HG03064 (cell line): ENCODE results near the gene PITPNB.

Experiments used
- ATAC-seq: cut with Tn5 transposase; IDR thresholded peaks from one replicate; pipeline ENCODE4 v1.9.1; 2021; ENCODE audit warnings: low read depth; ENCODE audit not compliant: unreplicated experiment

The PITPNB gene

DNA sequence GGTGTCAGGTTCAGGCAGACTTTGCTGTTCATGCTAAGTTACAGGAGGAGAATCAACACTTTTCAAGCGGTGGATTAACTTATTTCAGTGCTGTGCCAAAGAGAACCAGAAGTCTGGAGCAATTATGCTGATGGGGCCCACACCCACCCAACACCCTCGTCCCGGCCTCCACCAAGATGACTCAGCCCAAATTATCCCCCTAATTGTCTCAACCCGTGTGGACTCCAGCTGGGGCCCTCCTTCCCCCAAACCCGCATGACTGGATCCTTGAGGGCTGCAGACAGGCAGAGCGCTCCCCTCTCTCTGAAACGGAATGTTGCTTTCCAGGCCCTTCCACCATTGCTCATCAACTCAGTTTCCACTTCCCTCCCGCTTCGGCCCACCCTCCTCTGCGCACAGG is 82.9 kb downstream of the PITPNB start:
- no peak for ATAC-seq

DNA sequence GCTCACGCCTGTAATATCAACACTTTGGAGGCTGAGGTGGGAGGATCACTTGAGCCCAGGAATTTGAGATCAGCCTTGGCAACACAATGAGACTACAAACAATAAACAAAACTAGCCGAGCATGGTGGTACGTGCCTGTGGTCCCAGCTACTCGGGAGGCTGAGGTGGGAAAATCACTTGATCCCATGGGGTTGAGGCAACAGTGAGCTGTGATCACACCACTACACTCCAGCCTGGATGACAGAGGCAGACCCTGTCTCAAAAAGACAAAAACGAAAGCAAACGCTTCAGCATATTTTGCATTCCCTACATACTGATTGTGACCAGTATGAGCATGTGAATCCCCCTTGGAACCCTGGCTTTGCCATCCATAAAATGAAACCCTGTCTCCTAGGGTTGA is 83.6 kb downstream of the PITPNB start:
- ATAC-seq = no peak

DNA sequence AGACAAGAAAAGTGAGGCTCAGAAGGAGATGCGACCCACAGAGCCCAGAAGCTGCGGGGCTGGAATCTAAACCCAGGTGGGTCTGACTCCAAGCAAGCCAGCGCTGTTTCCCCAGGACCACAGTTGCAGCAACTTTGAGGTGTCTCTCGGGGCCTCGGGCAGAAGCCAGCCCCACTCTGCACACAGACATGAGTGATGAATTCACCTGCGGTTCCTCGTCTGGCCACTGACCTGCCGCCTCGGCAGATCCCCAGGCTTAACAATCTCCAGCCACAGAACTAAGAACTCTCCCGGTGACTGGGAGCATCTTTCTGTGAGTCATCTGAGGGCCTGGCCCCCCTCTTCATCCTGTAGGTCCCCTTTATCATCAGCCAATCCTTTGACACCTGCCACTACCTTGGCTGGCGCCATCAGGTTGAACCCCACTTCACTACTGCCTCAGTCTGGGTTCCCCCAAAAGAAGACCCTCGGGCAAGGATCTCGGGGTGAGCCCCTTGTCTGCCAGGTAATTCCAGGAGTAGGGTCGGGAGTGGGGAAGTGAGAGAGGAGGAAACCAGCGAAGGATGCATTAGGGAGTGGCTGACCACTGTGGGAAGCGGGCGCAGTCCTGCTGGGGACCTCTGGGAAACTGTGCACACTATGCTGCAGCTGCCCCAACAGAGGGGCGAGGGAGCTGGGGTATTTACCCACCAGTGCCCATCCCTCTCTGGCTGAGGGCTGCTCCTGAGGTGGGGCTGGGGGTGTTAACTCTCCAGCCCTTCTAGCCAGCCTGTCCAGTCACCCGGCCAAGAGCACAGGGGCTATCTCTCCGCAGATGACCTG is 84.5 kb downstream of the PITPNB start:
- no peak for ATAC-seq

DNA sequence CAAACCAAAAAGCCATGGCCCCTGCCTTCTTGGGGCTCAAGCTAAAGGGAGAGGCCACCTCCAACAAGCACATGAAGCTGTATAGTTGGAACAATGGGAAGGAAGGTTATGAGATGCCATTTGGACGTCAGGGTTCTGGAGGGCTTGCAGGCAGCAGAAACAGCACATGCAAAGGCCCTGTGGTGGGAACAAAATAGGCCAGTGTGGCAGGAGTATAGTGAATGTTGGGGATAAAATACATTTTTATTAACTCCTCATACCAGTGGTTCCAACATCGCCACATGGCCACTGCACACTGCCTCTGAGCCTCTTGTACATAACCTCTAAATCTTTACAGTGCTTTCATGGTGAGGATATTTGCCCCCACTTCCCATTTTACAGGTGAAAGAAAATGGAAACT is 85.3 kb downstream of the PITPNB start:
- no peak for ATAC-seq

DNA sequence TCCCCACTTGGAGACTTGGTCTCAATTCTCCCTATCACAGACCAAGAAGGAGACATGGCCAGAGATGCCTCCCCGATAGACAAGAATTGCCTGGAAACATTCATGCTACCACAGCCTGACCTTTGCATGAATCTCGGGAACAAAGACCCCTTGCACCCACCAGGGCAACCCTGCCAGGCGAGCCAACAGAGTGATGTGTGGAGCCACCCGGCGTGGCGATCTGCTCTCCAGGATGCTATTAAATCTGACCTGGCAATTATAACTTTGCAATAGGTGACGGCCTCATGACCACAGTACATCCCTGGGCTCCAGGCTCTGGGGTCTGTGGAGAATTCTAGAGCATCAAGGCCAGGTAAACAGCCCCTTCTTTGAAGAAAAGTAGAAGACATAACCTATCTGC is 86.5 kb downstream of the PITPNB start:
- no peak for ATAC-seq

DNA sequence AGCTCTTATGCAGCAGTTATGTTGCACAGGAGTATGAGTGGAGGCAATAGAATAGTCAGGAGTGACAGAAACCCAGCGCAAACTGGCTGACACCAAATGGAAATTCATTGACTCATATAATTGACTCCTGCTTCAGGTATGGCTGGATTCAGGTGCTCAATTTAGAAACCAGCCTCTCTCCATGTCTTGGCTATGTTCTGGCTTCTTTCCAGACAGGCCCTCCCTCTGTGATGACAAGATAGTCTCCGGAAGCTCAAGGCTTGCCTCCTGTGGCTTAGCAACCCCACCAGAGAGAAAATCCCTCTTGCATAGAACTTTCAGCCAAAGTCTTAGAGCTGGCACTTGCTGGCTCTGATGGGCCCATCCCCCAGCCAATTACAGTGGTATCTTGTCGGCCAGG is 89.4 kb downstream of the PITPNB start:
- ATAC-seq = no peak

DNA sequence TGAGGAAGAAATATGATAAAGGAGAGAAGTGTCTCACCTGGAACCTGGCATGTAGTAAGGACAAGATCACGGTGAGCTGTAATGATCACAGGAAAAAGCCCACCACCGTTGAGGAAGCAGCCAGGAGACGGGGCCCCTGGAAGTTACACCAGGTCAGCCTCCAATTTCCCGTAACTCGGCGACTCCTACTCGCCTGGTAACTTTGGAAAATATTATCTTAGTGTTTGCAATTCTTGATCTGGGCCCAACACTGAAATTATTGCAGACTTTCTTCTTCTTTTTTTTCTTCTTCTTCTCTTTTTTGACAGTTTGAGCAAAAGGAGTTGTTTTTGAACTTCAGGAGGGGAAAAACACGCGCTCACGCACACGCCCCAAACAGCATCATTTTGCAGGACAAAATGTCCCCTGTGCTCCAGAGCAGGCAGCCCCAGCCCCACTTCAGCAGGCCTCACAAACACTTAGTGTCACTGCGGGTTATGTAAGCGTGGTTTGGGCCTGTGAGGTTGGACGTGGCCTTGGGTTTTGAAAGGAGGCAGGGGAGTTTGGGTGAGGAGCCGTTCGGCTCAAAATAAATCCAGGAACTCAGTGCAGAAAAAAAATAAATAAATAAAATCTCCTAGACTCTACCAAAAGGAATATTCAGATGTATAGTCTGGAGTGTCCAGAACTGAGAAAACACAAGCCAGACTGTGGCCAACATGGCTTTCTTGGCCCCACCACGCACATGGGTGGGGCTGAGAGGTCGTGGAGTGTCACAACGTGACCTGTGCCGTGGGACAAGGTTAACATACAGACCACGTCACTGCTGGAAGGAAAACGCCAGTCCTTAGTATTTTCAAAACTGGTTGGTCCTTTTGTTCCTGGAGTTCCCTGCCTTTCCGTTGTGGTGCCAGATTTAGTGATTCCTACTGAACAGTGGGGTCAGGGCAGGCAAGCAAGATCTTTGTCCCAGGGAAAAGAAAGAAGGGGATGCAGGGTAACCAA is 91.2 kb downstream of the PITPNB start:
- no peak for ATAC-seq

DNA sequence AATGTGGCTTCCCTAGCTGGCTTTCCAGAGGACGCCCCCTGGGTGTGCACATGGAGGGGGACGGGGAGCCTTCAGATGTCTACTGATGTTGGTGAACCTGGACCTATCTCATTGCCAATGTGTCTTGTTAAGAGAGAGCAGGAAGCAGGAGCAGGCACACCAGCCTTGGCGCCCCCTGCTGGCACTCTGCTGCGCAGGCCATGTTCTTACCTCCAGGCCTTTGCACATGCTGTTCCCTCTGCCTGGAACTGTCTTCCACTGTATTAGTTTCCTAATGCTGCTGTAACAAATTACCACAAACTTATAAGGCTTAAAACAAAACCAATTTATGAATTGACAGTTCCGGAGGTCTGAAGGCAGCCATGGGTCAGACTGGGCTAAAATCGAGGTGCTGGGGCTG is 93.9 kb downstream of the PITPNB start:
- ATAC-seq = no peak

DNA sequence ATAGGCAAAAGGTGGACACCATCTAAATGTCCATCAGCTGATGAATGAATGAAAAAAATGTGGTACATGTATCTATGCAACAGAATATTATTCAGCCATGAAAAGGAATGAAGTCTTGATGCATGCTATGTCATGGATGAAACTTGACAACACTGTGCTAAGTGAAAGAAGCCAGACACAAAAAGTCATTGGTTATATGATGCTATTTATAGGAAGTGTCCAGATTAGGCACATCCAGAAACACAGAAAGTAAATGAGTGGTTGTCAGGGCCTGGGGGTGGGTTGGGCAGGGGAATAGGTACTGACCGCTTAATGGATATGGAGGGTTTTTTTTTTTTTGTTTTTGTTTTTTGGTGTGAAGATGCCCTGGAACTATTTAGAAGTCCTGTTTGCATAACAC is 95.8 kb downstream of the PITPNB start:
- ATAC-seq = no peak

DNA sequence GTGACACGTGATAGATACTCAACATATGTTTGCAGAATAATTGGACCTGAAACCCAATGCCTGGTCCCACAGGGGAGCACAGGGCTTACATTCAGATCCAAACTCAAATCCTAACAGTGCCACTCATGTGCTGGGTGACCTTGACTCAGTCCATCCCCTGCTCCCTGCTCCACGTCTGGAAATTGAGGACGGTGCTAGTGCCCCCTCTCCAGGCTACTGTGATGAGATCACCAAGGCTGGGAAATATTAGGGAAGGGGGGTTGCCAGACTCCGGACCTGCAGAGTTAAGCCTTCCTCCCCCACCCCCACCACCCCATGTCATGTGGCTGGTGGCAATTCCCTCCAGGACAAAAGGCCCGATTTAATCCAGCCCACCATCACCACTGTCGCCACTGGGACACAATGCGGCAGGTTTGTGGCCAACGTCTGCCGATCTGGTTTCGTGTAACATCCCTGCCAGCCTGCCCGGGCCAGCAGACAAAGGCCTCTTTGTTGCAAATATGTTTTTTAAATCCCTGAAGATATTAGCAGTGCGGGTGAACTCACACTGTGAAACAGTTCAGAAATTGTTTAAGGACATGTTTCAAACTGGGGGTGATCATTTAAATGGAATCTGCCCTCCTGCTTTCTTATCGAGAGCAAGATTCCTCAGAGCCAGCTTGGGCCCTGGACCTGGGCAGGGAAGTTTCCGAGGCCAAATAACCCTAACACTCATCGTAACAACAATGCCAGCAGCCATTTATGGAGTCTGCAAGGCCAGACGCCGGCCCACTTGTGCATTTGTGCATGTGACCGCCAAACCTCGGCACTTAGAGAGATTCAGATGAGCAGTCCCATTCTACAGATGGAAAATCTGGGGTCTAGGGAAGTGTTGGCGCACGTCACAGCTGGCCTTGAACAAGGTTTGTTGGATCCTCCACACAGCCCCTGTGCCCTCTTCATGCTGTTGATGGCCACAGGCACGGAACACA is 97.9 kb downstream of the PITPNB start:
- no peak for ATAC-seq

DNA sequence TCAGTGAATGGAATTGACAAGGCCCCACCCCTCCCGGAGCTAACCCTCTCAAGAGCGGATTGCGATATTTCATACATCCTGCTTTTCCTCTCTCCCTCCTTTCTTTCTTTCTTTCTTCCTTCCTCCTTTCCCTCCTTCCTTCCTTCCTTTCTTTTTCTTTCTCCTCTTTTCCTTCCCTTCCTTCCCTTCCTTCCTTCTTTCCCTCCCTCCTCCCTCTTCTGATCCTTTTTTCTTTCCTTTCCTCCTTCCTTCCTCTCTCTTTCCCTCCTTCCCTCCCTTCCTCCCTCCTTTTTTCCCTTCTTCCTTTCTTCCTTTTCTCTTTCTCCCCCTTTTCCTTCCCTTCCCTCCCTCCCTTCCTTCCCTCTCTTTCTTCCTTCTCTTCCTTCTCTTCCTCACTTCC is 102.5 kb downstream of the PITPNB start:
- no peak for ATAC-seq

DNA sequence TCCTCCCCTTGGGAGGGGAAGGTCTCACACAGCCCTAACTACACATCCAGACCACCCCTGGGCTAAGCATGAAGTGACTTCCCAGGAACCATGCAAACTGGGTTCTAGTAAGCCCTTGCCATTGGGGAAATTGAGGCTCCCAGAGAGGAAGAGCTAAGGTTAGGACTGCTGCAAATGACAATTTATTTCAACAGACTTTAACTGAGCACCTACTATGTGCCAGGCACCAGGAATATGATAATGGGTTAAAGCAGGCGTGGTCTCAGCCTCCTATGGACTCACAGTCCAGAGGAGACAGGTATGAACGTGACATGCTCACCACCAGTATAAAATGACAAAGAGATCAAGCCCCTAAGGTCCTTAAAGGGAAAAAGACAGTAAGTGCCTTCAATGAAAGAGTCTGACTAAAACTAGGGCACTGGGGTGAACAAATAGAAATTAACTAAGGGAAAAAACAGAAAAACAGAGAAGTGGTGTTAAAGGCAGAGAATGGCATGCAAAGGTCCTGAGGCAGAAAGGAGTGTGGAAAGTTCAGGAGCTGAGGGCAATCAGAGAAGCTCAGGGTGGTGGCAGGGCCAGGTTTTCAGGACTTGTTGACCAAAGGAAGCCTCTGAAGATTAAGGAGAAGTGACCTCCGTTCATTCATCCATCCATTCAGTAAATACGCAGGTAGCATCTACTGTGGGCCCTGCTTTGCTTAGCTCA is 103.1 kb downstream of the PITPNB start:
- no peak for ATAC-seq

DNA sequence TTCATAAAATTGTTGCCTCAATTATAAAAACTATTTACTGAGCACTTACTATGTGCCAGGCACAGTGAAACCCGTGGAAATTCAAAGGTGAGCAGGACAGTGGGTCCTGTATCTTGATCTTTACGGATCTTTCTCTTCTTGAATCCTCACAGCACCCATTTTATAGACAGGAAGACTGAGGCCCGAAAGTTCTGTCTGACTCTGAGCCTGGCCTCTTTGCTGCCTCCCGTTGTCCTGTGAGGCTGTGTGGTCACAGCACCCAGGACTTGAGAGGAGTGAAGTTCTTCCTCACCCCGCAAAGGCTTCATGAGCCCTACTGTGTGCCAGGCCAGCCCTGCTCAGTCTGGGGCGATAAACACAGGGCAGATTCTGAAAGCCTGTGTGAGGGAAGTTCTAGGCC is 104.1 kb downstream of the PITPNB start:
- ATAC-seq = no peak

DNA sequence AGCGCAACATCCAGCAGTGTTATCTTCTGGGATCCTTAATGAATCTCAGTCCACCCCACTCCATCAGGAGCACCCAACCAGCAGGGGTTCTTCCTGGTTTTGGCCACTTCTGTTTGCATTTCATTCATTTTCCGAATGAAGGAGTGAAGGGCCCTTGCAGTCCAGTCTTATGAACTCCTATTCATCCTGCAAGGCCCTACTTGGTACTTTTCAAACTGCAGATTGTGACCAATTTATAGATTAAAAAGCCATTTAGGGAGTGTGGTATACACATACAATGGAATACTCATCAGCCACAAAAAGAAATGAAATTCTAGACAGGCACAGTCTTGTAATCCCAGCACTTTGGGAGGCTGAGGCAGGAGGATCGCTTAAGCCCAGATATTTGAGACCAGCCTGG is 107.3 kb downstream of the PITPNB start:
- no peak for ATAC-seq

DNA sequence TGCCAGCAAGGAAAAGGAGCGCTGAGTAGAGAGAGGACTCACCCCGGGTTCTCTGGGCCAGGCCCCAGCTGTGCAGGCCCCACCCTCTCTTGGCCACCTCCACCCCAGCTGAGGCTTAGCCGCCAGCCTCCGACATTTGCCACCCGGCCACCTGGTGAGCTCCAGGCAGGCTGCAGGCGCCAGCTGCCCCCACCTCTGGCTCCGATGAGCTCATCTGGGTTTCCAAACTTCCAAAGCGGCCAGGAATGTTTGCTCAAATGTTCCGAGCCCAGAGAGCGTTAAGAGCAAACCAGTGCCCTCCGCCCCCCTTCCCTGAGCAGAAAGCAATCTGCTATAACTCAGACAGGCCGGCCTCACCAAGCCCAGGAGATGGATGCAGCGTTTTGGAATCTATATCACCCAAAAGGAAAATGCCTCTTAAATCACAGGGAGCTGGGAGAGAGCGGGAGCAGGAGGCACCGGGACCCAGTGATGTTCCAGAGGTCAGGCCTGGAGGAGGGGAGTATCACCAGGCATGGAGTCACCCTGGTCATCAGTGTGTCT is 108.4 kb downstream of the PITPNB start:
- no peak for ATAC-seq

DNA sequence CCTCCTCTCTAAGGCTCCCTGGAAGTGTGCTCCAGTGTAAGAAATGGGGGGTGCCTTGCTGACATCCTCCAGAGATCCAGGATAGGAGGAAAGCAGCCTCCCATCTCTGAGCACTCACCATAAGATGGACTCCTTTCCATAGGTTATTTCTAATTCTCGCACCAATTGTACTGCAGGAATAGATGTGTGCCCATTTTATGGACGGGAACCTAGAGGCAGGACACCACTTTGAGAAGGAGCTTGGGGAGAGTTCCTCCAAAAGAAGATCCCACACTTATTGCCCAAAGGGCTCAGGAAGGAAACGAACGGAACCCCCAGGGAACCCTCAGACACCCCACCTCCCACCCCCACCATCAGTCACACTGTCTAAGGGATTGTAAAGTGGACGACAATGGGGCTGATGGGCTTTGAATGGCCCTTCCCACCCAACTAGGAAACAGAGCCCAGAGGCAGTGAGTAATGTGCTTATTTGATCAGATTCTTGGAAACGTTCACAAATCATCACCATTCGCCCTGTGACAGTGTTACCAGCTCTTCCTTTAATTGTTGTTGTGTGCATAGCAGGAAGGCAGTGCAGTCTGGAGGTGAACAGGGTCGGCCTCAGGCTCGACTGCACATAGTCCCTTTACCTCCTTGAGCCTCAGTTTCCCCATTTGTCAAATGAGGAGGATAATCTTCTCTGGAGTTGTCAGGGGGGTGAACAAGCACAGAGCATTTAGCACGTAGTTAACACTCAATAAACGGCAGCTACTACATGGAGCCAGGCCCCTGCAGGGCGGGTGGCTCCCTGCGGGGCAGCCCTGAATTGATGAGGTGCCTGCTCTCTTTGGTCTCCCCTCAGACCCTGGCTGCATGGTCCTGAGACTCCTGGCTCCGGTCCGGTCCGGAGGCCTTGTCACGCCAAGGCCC is 109.1 kb downstream of the PITPNB start:
- ATAC-seq = no peak

DNA sequence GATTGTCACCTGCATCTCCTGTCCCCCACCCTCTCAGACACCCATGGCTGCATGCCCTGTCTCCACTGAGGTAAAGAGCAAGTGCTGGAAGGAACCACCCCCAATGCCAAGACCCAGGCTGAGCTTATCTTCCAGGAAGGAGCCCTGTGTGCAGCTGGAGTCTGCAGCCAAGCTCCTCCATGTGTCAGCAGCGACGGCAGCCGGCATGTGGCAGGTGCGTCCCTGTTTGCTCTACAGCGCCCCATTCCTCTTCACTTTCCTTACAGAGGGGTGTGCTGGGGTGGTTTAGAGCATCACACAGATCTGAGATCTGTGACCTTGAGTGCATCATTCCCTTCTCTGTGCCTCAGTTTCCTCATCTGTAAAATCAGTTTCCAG is 109.8 kb downstream of the PITPNB start:
- no peak for ATAC-seq

DNA sequence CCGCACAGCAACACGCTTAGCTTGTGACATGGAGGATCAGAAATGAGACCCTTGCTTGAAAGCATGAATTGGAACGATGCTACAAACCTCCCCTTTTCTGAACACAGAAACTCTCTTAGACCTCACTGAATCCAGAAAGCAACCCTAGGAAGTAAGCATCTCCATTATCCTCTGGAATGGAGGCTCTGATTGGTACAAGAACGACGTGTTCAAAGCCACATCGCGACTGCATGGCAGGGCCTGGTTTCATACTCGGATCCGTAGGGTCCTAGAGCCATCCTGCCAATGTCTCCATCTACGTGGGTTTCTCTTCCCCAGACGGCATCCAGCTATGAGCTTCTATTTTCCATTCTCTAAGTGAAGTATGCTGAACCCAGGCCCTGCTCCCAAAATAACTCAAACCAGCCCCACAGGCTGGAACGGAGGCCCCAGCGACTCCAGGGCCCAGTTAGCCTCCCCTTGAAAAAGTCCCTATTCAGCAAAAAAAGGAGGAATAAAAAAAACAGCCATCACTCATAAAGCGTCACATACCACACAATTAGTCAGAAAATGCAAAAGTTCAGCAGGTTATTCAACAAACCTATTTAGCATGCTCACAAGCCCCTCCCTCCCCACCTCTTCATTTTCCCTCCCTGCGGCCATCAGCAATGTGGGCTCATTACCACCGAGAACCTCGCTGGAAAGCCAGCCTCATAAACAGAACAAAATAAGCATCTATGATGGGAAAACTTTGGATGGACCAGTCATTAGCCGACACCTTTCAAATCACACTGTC is 110.4 kb downstream of the PITPNB start:
- no peak for ATAC-seq
